IPS-11a (cell line): ENCODE data around the gene WFDC13.
"Not testable (repeated sequence)": the region's sequence is repeated elsewhere in the genome, so short reads cannot be mapped to it uniquely, and the experiment has no call there.

ENCODE experiments used
- H3K4me3 ChIP-seq: one replicate; pipeline ENCODE4 v1.5.1; 2013; ENCODE audit warnings: low read depth, low read length, control low read depth

The WFDC13 gene, protein sequence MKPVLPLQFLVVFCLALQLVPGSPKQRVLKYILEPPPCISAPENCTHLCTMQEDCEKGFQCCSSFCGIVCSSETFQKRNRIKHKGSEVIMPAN

GRCh38 chr20:45701873-45702272, at the start of gene WFDC13:
Gene WFDC13 (plus strand): TSS chr20:45702038. CDS start chr20:45702124, 86 bp downstream.
- no peak within 1 kb of the TSS for H3K4me3 ChIP-seq

- not testable (repeated sequence) for H3K4me3 ChIP-seq
Observed at GRCh38 chr20:45657038-45657437, 44.8 kb upstream of the WFDC13 start.

DNA sequence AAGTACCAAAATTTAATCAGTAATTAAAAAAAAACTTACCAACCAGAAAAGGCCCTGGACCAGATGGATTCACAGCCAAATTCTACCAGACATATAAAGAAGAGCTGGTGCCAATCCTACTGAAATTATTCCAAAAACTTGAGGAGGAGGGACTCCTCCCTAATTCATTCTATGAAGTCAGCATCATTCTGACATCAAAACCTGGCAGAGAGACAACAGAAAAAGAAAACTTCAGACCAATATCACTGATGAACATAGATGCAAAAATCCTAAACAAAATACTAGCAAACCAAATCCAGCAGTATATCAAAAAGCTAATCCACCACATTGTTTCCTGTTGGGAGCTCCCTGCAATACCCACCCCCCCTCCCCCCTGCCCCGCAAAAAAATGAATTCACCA, 31.7 kb upstream of the WFDC13 start, which contains the start of gene WFDC11:
TSS of gene WFDC11 (minus strand) at position 101 of the 400 bp plus-strand sequence. CDS start 19,639 bp downstream, outside the sequence.
- H3K4me3 ChIP-seq, result no peak within 1 kb of the TSS

- H3K4me3 ChIP-seq, result no peak overlapping the region
Observed at GRCh38 chr20:45672765-45673164, 29.1 kb upstream of the WFDC13 start.

DNA sequence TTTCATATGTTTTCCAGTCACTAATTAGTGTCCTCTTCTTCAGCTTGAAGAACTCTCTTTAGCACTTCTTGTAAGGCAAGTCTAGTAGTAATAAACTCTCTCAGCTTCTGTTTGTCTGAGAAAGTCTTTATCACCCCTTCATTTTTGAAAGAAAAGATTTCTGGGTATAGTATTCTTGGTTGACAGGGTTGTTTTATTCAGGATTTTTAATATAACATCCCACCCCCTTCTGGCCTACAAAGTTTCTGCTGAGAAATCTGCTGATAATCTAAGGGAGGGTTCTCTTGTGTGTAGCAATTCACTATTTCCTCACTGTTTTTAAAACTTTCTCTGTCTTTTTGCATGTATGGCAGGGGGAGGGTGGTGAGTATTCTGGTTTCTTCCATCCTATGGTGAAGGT, 22.2 kb upstream of the WFDC13 start:
- no peak overlapping the region for H3K4me3 ChIP-seq

- H3K4me3 ChIP-seq, result no peak overlapping the region
Observed at GRCh38 chr20:45685896-45686295, 15.9 kb upstream of the WFDC13 start.

DNA sequence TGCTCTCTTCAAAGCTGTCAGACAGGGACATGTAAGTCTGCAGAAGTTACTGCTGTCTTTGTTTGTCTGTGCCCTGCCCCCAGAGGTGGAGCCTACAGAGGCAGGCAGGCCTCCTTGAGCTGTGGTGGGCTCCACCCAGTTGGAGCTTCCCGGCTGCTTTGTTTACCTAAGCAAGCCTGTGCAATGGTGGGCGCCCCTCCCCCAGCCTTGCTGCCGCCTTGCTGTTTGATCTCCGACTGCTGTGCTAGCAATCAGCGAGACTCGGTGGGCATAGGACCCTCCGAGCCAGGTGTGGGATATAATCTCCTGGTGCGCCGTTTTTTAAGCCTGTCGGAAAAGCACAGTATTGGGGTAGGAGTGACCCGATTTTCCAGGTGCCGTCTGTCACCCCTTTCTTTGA, 8.5 kb upstream of the WFDC13 start:
- not testable (repeated sequence) for H3K4me3 ChIP-seq

DNA sequence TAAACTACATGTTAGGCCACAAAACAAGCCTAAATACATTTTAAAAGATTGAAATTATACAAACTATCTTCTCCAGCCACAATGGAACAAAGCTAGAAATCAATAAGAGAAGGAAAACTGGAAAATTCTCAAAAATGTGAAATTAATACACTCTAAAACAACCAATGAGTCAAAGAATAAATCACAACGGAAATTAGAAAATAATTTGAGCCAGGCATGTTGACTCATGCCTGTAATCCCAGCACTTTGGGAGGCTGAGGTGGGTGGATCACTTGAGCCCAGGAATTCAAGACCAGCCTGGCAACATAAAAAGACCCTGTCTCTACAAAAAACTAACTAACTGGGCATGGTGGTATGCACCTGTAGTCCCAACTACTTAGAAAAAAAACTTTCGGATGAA, 6.3 kb upstream of the WFDC13 start:
- H3K4me3 ChIP-seq, result no peak overlapping the region

- no peak overlapping the region for H3K4me3 ChIP-seq
Observed at GRCh38 chr20:45701104-45701503, 734 bp upstream of the WFDC13 start.

- H3K4me3 ChIP-seq, result no peak within 1 kb of the TSS
Observed at GRCh38 chr20:45704969-45705637, 3.3 kb downstream of the WFDC13 start, which contains the start of gene WFDC10B. Gene WFDC10B (minus strand): TSS chr20:45705019. CDS start chr20:45685992, 19,027 bp downstream.

DNA sequence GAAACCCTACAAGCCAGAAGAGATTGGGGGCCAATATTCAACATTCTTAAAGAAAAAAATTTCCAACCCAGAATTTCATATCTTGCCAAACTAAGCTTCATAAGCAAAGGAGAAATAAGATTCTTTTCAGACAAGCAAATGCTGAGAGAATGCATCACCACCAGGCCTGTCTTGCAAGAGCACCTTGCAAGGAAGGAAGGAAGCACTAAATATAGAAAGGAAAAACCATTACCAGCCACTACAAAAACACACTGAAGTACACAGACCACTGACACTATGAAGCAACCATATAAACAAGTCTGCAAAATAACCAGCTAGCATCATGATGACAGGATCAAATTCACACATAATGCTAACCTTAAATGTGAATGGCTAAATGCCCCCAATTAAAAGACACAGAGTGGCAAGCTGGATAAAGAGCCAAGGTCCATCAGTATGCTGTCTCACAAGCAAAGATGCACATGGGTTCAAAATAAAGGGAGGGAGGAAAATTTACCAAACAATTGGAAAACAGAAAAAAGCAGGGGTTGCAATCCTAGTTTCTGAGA, 14.4 kb downstream of the WFDC13 start:
- H3K4me3 ChIP-seq, result not testable (repeated sequence)

GRCh38 chr20:45722047-45722446, 20.2 kb downstream of the WFDC13 start, which contains the start of gene SPINT4:
Gene SPINT4 (plus strand): TSS chr20:45722347. CDS start chr20:45722368, 21 bp downstream.
- H3K4me3 ChIP-seq, result no peak within 1 kb of the TSS

DNA sequence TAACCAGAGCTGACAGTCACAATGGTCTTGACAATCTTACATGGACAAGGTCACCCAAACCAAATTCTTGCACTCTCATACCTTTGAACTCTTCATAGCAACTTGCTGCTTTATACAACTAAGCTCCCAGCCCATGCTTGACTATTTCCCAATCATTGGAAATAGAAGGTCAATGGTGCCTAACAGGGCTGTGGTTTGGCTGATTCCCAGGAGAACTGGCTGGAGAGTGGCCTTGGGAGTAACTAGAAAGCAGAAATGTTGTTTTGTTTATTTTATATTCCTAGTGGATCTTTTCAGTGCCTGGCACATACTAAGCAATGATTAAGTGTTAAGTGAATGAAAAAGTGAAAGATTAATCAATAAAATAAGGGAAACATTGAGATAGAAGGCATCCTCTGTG, 23.3 kb downstream of the WFDC13 start:
- H3K4me3 ChIP-seq, result no peak overlapping the region

DNA sequence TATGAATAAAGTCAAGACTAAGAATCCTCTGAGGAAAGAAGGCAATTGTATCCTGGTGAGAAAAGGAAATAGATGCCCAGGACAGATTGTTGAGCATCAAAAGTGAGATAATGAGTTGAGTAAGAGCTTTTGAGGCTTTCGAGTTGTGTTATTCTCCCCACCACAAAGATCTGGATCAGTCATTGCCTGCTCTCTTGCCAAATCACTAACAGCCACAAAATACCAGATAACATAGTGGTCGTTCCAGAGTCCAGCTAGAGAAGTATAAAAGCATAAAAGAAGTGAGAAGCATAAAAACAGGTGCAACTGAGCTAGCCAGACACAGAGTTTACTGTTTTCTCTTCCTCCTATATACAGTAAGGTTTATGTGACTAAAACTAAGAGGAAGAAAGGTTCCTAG, 25.2 kb downstream of the WFDC13 start:
- H3K4me3 ChIP-seq, result no peak overlapping the region

DNA sequence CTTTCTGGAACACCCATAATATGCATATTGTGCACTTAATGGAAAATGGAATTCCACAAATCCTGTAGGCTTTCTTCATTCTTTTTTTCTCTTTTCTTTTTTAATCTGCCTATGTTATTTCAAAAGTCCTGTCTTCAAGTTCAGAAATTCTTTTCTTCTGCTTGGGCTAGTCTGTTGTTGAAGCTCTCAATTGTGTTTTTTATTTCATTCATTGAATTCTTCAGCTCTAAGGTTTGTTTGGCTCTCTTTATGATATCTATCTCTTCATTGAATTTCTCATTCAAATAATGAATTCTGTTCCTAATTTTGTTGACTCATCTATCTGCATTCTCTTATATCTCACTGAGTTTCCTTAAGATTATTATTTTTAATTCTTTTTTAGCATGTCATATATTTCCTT, 30.4 kb downstream of the WFDC13 start:
- H3K4me3 ChIP-seq, result no peak overlapping the region

DNA sequence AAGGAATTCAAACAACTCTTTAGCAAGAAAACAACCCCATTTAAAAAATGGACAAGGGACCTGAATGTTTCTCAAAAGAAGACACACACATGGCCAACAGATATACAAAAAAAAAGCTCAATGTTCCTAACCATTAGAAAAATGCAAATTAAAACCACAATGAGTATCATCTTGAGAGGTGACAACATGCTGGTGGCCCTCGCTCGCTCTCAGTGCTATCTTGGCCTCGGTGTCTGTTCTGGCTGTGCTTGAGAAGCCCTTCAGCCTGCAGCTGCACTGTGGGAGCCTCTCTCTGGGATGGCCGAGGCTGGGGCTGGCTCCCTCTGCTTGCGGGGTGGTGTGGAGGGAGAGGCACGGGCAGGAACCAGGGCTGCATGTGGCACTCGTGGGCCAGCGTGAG, 33.7 kb downstream of the WFDC13 start:
- no peak overlapping the region for H3K4me3 ChIP-seq

GRCh38 chr20:45735988-45736387, 34.1 kb downstream of the WFDC13 start:
- no peak overlapping the region for H3K4me3 ChIP-seq

- no peak overlapping the region for H3K4me3 ChIP-seq
Observed at GRCh38 chr20:45742596-45742995, 40.8 kb downstream of the WFDC13 start.

- H3K4me3 ChIP-seq, result no peak overlapping the region
Observed at GRCh38 chr20:45745015-45745414, 43.2 kb downstream of the WFDC13 start.

DNA sequence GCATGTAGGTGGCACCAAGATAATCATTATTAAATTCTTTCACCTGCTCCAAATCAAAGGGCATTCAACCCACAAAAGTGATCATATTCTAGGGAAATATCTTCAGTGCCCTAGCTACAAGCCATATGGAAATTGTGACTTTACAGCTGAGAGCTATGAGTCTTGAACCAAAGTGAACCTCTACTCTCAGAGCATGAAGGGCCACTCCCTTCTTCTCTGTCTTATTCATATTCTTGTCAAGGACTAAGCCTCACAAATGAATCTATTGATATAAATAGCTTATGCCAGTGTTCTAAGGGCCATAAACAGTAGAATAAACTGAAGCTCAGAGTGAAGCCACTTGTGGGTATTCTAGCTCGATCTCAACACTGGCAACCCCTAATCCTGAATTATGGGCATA, 49.9 kb downstream of the WFDC13 start:
- no peak overlapping the region for H3K4me3 ChIP-seq

GRCh38 chr20:45752746-45753145, 50.9 kb downstream of the WFDC13 start:
- no peak overlapping the region for H3K4me3 ChIP-seq

- H3K4me3 ChIP-seq, result no peak overlapping the region
Observed at GRCh38 chr20:45758096-45758495, 56.3 kb downstream of the WFDC13 start.
